ENCODE results near the gene ZNF579. TPM values are rescaled to one million over a fixed set of nuclear protein-coding genes. Genes with fewer than 3 reads are reported as not detected.

ZNF579 gene
- total and polyA plus RNA-seq, 9 of the 15 experiments (the other 6 are each of a cell fraction or from before 2014, with no cell fraction given): 0.06 to 15.9 (median 1.6) TPM

- TF ChIP-seq ZBTB2 (IDR thresholded peaks at IDR 0.05): peak; percentile 55; the same call in 1 of the 2 replicates
- peak; percentile 92 for TF ChIP-seq SMARCA4 (IDR thresholded peaks at IDR 0.05)
- no peak for TF ChIP-seq KHSRP (IDR thresholded peaks at IDR 0.05)
- TF ChIP-seq, protein P1, sequence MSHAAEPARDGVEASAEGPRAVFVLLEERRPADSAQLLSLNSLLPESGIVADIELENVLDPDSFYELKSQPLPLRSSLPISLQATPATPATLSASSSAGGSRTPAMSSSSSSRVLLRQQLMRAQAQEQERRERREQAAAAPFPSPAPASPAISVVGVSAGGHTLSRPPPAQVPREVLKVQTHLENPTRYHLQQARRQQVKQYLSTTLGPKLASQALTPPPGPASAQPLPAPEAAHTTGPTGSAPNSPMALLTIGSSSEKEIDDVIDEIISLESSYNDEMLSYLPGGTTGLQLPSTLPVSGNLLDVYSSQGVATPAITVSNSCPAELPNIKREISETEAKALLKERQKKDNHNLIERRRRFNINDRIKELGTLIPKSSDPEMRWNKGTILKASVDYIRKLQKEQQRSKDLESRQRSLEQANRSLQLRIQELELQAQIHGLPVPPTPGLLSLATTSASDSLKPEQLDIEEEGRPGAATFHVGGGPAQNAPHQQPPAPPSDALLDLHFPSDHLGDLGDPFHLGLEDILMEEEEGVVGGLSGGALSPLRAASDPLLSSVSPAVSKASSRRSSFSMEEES (CRISPR knock-in tag; IDR thresholded peaks at IDR 0.05): no peak
- peak; percentile 47 for TF ChIP-seq NFE2 (IDR thresholded peaks at IDR 0.05; ENCODE audit: low read depth)
- peak; percentile 13; the same call in 1 of the 2 replicates for TF ChIP-seq MYC (IDR thresholded peaks at IDR 0.05; ENCODE audit: low read depth, low read length)
- TF ChIP-seq MYC (CRISPR knock-in tag; IDR thresholded peaks at IDR 0.05; ENCODE audit: borderline replicate concordance, low read depth): no peak
- peak; percentile 24; the same call in 1 of the 2 replicates for TF ChIP-seq DMBX1 (CRISPR knock-in tag; IDR thresholded peaks at IDR 0.05; ENCODE audit: borderline replicate concordance)
- no peak for TF ChIP-seq BHLHE40 (IDR thresholded peaks at IDR 0.05; ENCODE audit: low read length)
- TF ChIP-seq ZNF444 (CRISPR knock-in tag; IDR thresholded peaks at IDR 0.05): no peak
- peak; percentile 26; the same call in 1 of the 2 replicates for TF ChIP-seq IRF9 (tag; IDR thresholded peaks at IDR 0.05)
- no peak for TF ChIP-seq BRF2 (IDR thresholded peaks at IDR 0.05; ENCODE audit: borderline replicate concordance, insufficient read depth, insufficient read length)
- TF ChIP-seq SMARCE1 (IDR thresholded peaks at IDR 0.05): peak; percentile 96
- TF ChIP-seq ARID1B (IDR thresholded peaks at IDR 0.05): peak; percentile 92
- no peak for TF ChIP-seq SMAD2 (IDR thresholded peaks at IDR 0.05; ENCODE audit: low read depth, low read length)
- no peak for TF ChIP-seq ZNF24 (IDR thresholded peaks at IDR 0.05)
Observed at GRCh38 chr19:55544776-55545439, 35.7 kb downstream of the ZNF579 start (continued).

Measured in K562 (cell line).